Measurements from ENCODE around the gene MTOR.

DNA sequence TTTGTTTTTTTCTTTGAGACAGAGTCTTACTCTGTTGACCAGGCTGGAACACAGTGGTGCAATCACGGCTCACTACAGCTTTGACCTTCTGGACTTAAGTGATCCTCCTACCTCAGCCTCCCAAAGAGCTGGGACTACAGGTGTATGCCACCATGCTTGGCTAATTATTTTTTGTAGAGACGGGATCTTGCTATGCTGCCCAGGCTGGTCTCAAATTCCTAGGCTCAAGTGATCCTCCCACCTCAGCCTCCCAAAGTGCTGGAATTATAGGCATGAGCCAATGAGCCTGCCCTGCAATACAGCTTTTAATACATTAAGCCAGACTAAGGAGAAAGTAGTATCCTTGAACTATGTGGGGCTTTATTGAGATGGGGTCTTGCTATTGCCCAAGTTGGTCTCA lies 146.0 kb downstream of the MTOR start:
- TF ChIP-seq, protein P1, sequence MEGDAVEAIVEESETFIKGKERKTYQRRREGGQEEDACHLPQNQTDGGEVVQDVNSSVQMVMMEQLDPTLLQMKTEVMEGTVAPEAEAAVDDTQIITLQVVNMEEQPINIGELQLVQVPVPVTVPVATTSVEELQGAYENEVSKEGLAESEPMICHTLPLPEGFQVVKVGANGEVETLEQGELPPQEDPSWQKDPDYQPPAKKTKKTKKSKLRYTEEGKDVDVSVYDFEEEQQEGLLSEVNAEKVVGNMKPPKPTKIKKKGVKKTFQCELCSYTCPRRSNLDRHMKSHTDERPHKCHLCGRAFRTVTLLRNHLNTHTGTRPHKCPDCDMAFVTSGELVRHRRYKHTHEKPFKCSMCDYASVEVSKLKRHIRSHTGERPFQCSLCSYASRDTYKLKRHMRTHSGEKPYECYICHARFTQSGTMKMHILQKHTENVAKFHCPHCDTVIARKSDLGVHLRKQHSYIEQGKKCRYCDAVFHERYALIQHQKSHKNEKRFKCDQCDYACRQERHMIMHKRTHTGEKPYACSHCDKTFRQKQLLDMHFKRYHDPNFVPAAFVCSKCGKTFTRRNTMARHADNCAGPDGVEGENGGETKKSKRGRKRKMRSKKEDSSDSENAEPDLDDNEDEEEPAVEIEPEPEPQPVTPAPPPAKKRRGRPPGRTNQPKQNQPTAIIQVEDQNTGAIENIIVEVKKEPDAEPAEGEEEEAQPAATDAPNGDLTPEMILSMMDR (IDR thresholded peaks at IDR 0.05), result no peak
- TF ChIP-seq POLR2A (IDR thresholded peaks at IDR 0.05), result no peak
